NCI-H146 (cell line): ENCODE measurements around the gene WBP11.
A peak's percentile ranks its signal among the peaks of the same experiment; 100 is the strongest.

ENCODE experiments used
- DNase-seq: peaks from one replicate; lab custom pipeline; 2025; lab: John Stamatoyannopoulos, UW

The WBP11 gene

DNA sequence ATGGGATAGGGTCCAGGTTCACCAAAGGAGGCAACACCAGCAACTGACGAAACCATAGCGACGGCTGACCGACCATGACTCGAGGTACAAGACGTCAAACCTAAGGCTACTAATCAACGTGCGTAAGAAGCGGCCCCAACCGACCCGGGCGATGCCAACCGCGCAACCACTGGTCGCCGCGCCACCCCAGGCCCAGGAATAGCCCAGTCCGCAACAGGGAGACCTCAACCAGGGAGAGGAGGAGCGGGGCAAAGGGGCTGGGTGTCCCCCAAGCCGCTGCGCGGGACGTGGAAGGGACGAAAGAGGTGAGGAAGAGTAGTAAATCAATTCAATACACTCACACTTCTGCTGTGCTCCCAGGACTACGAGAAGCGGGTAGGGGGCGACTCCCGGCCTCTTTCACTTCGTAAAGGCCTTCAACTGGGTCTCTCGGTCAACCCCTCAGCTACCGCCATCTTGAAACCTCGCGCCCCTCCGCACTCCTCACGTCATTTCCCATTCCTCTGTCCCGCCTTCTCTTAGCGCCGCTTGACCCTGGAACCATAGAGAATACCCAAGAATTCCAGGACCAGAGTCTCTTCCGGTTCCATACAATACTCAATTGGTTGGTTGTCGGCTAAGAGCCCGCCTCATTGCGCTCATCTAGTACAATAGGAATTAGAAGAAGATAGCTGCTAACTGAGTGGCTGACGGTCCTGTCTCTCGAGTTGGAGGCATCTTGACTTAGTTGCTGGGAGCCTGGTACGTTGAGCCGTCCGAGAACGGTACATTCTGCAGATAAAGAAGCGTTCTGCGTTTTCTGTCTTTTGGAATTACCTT, at the start of gene WBP11, which contains the start of gene C12orf60:
TSS of gene WBP11 (minus strand) at position 468 of the 819 bp plus-strand sequence. CDS start 2,095 bp downstream, outside the sequence.
TSS of gene C12orf60 (plus strand) at position 660 of the 819 bp plus-strand sequence. CDS start 19,266 bp downstream, outside the sequence.
- DNase-seq = peak; percentile 99

- DNase-seq = no peak
Observed at GRCh38 chr12:14852880-14853279, 49.6 kb upstream of the WBP11 start.

GRCh38 chr12:14850929-14851663, 47.8 kb upstream of the WBP11 start:
- DNase-seq = no peak

GRCh38 chr12:14849661-14850060, 46.4 kb upstream of the WBP11 start:
- no peak for DNase-seq

GRCh38 chr12:14846876-14847580, 43.8 kb upstream of the WBP11 start:
- DNase-seq = no peak

DNA sequence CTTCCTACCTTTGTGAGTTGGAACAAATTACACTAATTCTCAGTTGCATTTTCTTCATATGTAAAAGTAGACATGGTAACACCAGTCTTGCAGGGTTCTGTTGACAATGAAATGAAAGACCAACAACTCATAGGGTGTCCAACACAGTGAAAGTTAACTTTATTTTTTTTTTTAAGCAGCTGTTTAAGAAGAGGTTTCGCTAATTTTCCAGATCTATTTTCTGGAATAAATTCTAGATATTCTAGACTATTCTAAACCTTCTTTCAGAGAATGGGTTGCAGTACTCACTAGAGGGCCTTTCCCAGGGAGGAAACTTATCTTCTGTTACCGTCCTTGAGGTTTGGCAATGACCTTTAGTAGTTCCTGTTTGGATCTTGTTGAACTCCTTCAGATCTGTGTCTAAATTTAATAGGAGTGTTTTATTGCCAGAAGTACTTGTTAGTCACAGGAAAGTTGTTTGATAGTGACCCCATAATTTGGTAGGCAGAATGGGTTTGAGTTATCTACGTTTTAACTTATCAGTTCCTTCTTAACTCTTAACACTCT, 42.8 kb upstream of the WBP11 start:
- DNase-seq = no peak

DNA sequence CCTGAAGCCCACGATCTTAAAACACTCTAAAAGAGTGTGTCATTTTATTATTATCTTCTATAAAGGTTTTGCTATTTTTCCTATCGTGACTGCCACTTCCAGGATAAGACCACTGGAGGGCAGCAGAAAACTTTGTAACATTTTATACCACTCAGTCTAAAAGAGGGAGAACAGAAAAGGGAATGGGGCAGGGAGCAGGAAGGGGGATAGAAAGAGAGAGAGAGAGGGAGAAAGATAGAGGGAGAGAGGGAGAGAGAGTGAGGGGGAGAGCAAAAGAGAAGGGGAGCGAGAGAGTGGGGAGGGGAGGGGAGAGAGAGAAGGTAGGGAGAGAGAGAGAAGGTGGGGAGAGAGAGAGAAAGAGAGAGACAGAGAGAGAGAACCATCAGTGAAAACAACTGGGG, 42.1 kb upstream of the WBP11 start:
- DNase-seq = peak; percentile 43

DNA sequence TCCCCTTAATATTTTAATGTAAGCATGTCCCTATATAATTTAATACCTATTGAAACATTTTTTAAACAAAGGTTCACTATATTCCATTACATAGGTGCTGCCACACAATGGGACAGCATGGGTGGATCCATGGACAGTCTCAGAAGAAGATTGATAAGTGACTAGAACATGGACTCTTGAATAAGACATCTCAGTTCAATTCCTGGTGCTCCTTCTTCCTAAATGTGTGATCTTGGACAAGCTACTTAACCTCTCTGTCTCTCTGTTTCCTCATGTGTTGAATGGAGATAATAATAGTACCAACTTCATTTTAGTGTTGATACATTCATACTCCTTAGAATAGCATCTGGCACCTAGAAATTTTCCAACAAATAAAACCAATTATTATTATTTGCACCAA, 41.1 kb upstream of the WBP11 start:
- DNase-seq = no peak

- DNase-seq = no peak
Observed at GRCh38 chr12:14843425-14843887, 40.2 kb upstream of the WBP11 start, which contains the start of gene ART4. TSS of gene ART4 (minus strand) at chr12:14843526. CDS start at chr12:14843113, 413 bp downstream.

DNA sequence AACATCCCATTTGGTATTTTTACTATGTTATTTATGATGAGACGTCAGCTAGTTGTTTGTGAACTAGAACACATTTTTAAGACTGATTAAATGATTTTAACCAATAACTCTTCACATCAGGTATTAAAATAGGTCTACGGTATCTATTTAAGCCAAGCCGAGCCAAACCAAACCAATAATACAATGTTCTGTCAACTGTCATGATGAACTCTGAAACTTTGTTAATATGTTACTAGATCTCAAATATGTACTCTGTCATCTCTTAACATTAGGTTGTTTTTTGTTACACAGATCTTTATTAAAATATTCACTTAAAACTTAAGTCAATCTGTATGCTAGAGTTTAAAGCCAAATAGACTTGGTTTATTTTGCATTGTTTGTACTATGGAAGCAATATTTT, 39.0 kb upstream of the WBP11 start:
- DNase-seq = no peak

GRCh38 chr12:14841761-14842160, 38.5 kb upstream of the WBP11 start:
- no peak for DNase-seq

DNA sequence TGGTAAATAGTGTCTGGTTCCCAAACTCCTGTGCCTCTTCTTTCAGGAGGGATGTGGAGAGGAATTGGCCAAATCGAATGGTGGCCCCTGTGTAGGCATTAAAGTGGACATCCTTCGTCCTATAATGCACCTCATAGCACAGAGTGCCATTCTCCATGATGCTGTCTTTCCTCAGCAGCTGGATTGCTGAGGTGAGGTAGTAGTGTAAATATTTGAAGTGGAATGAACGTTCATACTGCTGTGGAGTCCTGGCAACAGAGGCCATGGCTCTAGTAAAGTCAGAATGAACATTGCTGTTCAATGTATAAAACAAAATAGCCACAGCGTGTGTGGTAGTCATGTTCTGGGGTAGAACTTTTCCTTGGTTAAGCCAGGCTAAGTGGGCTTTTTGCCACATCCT, 37.3 kb upstream of the WBP11 start:
- no peak for DNase-seq

DNA sequence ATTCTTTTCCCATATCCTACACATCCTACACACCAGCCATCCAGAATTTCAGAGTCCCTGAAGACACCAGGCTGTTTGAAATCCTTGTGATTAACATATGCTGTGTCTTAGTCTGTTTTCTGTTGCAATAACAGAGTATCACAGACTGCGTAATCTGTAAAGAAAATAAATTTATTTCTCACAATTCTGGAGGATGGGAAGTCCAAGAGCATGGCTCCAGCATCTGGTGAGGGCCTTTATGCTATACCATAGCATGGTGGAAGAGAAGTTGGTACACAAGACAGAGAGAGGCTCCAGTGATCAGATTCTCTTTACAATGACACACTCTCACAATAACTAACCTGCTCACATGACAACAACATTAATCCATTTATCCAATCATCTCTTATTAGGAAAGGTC, 36.0 kb upstream of the WBP11 start:
- no peak for DNase-seq

DNA sequence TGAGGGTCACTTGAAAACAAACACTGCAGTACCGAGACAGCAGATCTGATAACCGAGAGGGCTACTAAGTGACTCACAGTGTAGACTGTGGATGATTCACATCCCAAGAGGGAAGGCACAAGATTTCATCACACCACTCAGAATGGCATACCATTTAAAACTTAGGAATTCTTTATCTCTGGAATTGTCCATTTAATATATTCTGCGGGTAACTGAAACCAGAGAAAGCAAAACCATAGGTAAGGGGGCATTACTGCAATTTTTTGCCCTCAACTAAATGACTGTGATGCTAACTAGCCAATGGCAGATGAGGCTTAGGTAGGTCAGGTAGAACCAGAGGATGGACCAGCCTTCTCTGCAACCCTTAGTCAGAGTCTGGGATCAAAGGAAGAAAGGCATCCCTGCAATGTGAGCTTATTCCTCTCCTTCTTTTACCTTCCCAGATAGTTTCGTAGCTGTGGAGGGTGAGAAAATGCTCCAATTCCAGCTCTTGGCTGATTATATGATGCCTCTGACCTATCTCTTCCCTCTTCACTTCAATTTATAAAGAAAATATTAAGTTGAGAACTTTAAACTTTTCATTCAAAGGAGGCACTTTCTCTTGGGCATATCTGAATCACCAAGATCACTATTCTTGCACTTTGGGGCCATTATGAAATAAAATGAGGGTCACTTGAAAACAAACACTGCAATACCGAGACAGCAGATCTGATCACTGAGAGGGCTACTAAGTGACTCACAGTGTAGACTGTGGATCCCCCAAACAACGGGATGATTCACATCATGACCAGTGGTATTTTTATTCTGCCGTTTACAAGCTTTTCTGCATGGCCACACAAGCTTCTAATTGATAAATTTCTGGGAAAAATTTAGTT, 33.3 kb upstream of the WBP11 start:
- DNase-seq = no peak

DNA sequence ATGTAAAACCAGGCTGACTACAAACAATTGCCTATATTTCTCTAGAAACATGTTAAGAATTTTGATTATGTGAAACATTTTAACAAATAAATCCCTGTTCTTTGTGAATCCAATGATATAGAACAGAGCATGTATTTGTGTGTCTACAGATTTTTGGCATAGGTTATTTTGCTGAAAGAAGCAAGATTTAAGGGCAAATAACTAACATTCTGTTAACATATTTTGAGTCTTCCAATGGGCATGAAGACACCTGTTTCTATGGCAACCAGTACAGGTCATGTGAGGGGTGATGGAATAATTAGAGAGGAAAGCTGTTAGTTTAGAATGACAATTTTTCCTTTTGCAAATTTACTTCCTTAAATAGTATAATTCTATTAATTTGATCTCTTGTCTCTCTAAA, 31.2 kb upstream of the WBP11 start:
- DNase-seq = no peak

DNA sequence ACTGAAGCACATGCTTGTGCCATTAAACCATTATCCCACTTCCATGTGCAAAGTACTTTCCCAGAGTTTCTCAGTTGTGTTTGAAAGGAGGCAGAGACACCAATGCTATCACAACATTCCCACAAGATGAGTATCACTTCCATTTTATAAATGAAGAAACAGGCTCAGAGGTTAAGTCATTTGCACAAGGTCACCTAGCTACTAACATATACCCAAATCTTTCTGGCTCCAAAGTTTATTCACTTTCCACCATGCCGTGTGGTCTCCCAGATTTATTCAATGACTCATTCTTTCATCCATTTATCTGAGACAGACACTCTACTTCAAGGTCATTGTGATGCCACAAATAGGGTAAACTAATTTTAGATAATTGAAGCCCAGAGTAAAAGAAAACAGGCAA, 30.7 kb upstream of the WBP11 start:
- no peak for DNase-seq

DNA sequence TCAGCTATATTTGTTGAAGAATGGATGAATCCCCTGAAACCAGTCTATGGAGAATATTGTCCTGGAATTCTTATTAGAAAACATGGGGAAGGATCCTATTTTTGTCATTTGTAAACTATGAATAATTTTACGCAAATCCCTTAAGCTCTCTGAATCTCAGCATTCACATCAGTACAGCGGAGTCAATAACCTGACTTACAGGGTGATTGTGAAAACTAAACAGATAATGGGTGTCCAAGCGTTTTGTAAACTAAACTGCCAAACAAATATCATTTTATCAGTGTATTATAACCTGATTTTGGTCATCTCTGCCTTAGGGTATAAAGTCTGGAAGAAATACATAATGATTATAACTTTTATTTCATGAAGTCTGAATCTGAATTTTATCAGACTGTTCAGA, 30.1 kb upstream of the WBP11 start:
- no peak for DNase-seq

GRCh38 chr12:14828892-14829291, 25.6 kb upstream of the WBP11 start:
- DNase-seq = no peak

GRCh38 chr12:14827043-14827442, 23.8 kb upstream of the WBP11 start:
- DNase-seq = no peak

GRCh38 chr12:14826491-14826890, 23.2 kb upstream of the WBP11 start:
- DNase-seq = no peak

DNA sequence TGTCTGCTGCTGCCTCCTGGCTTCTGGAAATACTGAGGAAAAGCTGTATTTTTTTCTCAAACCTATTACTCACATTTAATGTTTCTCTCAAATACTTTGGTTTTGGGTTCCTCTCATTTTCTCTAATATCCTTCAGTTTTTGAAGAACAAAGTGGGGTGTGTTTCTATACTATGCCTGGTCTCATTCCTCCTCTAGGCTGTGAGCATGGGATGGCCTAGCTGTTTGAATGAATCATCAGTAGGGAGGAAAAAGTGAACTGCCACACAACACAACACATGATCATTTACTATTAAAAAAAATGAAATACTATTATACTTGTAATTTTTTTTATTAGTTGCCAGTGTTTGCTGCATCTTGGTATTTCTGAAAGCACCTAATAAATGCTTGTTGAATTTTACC, 22.0 kb upstream of the WBP11 start:
- DNase-seq = no peak
